ENCODE measurements around the gene KCNK13.
"Not testable (repeated sequence)": the region's sequence is repeated elsewhere in the genome, so short reads cannot be mapped to it uniquely, and the experiment has no call there.

KCNK13 gene

DNA sequence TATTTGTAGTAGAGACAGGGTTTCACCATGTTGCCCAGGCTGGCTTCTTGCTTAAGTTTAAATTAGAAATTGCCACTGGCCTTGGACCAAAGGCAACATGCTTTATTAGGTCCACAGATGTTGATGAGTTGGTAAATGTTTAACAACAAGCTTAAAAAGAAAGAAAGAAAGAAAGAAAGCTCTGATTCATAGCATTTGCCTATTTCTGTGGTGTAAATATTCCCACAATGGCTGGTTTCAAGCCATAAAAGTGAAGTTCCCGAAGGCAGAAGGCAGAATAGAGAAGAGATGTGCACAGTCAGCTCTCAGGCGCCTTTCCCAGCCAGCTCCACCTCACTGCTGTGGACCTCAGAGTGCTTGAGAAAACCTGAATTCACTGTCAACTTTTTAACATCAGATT, 26.4 kb downstream of the KCNK13 start:
- DNase-seq, result no peak
- TF ChIP-seq POLR2A (IDR thresholded peaks at IDR 0.05; ENCODE audit: low read length), result no peak
- no peak for TF ChIP-seq GATA1 (IDR thresholded peaks at IDR 0.05; ENCODE audit: low read depth, low read length)

- not testable (repeated sequence) for DNase-seq
These were observed 27.7 kb downstream of the KCNK13 start for GRCh38 chr14:90089486-90089885.

DNA sequence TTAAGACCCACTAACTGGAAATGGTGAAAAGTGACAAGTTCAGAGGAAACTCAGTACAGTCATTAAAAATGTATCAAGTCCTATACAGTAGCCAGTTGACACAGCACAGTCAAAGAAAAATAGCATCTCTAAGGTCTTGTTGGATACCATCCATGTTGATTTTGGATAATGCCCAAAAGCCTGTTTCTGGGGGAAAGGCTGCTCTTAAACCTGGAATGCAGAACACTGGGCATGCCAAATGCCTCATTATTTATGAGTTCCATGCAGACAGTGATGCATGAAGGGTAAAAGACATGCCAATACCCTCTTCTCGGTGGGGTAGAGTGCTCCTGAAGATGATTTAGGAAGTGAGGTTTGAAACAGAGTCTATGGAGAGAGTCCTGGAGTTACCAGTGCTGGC, 29.6 kb downstream of the KCNK13 start:
- no peak for TF ChIP-seq POLR2A (IDR thresholded peaks at IDR 0.05; ENCODE audit: low read length)
- TF ChIP-seq GATA1 (IDR thresholded peaks at IDR 0.05; ENCODE audit: low read depth, low read length), result no peak
- no peak for DNase-seq

GRCh38 chr14:90093942-90094595, 32.3 kb downstream of the KCNK13 start:
- no peak for TF ChIP-seq GATA1 (IDR thresholded peaks at IDR 0.05; ENCODE audit: low read depth, low read length)
- TF ChIP-seq POLR2A (IDR thresholded peaks at IDR 0.05; ENCODE audit: low read length), result no peak

DNA sequence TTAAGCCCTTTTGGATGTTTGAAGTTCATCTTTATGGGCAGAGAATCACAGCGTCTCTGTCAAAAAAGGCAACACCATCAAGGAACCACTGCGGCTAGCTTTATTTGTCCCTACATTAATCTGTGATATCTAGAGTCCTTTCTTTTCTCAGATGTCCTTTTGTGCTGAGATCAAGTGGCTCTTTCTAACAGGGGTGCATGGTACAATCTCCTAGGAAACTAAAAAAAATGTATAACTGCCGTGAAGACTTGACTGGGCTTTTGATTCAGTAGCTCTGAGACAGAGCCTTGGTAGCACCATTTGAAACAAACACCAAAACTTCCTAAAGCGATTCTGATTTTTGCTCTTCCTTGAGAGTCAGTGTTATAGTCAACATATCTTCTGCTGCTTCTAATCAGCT, 33.3 kb downstream of the KCNK13 start:
- TF ChIP-seq GATA1 (IDR thresholded peaks at IDR 0.05; ENCODE audit: low read depth, low read length) (no peak), POLR2A (IDR thresholded peaks at IDR 0.05; ENCODE audit: low read length) (no peak)
- no peak for DNase-seq

More at GRCh38 chr14:90093942-90094595, 32.3 kb downstream of the KCNK13 start:
- no peak for DNase-seq

DNA sequence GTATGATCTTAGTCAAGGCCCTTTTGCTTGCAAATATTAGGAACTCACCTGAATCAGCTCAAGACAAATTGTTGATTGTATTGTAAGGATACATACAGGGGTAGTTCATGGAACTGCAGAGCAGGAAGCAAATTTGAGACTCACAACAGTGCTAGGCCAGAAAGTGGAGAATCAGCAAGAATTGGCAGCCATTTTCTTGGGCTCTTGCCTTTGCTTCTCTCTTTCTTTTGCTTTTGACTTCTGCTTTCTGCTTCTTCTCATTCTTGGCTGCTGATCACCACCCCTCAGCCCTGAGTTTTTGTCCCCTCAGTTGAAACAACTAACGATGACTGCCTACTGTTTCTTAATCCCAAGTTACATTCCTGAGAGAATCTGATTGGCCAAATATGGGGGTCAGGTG, 34.8 kb downstream of the KCNK13 start:
- DNase-seq, result no peak
- TF ChIP-seq POLR2A (IDR thresholded peaks at IDR 0.05; ENCODE audit: low read length) (no peak), GATA1 (IDR thresholded peaks at IDR 0.05; ENCODE audit: low read depth, low read length) (no peak)

GRCh38 chr14:90103808-90104207, 42.0 kb downstream of the KCNK13 start:
- TF ChIP-seq POLR2A (IDR thresholded peaks at IDR 0.05; ENCODE audit: low read length) (no peak), GATA1 (IDR thresholded peaks at IDR 0.05; ENCODE audit: low read depth, low read length) (no peak)
- DNase-seq, result no peak

- TF ChIP-seq GATA1 (IDR thresholded peaks at IDR 0.05; ENCODE audit: low read depth, low read length) (no peak), POLR2A (IDR thresholded peaks at IDR 0.05; ENCODE audit: low read length) (no peak)
- no peak for DNase-seq
These were observed 44.0 kb downstream of the KCNK13 start for GRCh38 chr14:90105756-90106155.

DNA sequence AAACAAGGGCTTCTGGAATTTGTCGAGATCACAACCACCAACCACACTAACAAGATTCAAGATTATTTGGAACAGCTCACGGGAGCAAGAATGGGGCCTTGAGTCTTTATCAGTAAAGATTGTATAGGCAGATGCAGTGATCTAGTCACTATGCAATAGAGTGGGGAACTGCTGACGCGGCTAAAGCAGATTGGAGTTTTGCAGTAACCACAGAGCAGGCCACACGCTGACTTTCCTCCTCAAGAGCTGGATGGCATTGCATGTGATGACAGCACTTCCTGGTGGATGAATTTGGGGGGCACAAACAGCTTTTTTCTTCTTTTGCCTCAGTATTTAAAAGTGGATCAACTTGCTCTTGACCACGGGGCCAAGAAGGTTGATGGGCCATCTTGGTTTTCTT, 46.0 kb downstream of the KCNK13 start:
- no peak for TF ChIP-seq POLR2A (IDR thresholded peaks at IDR 0.05; ENCODE audit: low read length)
- no peak for TF ChIP-seq GATA1 (IDR thresholded peaks at IDR 0.05; ENCODE audit: low read depth, low read length)
- no peak for DNase-seq

GRCh38 chr14:90109858-90110257, 48.1 kb downstream of the KCNK13 start:
- no peak for TF ChIP-seq POLR2A (IDR thresholded peaks at IDR 0.05; ENCODE audit: low read length)
- no peak for TF ChIP-seq GATA1 (IDR thresholded peaks at IDR 0.05; ENCODE audit: low read depth, low read length)
- DNase-seq, result peak in 1 of 2 experiments; percentile 4

- TF ChIP-seq POLR2A (IDR thresholded peaks at IDR 0.05; ENCODE audit: low read length) (no peak), GATA1 (IDR thresholded peaks at IDR 0.05; ENCODE audit: low read depth, low read length) (no peak)
- DNase-seq, result no peak
These were observed 50.2 kb downstream of the KCNK13 start for GRCh38 chr14:90111895-90112534.

- no peak for TF ChIP-seq POLR2A (IDR thresholded peaks at IDR 0.05; ENCODE audit: low read length)
- no peak for TF ChIP-seq GATA1 (IDR thresholded peaks at IDR 0.05; ENCODE audit: low read depth, low read length)
These were observed 52.8 kb downstream of the KCNK13 start for GRCh38 chr14:90114554-90114953.

DNA sequence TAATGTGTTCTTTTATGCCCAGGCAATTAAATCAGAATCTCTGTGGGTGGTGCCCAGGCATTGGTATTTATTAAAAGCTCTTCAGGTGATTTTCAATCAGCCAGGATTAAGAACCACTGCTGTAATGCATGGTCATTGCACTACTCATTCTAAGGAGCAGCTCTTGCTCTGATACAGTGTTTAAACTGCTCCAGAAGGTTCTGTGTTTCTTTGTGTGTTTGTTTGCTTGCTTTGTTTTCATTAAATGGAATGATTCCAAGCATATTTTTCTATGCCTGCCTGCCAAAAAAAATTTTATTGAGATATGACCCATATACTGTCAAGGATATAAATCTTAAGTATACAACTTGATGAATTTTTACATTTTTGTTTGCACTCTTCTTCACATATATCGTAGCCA, 54.0 kb downstream of the KCNK13 start:
- DNase-seq, result no peak
- no peak for TF ChIP-seq GATA1 (IDR thresholded peaks at IDR 0.05; ENCODE audit: low read depth, low read length)

More at GRCh38 chr14:90114554-90114953, 52.8 kb downstream of the KCNK13 start:
- DNase-seq, result no peak

DNA sequence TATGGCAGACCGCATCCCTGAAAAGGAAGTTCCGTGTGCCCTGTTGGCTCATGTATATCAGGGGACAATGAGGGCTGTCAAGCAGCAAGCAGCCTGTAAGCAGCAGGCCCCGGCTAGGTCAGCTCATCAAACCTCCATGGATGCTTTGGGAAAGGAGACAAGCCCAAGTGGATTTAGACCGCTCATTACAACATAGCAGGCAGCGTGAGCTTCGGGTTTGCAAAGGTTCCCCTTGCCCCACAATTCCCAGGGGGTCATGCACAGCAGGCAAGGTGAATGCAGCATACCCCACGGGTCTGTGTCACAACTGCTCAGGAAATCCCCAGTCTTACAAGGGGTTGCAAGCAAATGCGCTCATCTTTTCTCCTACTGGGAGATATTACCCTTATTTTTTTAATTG, 54.6 kb downstream of the KCNK13 start:
- DNase-seq, result no peak
- TF ChIP-seq POLR2A (IDR thresholded peaks at IDR 0.05; ENCODE audit: low read length) (no peak), GATA1 (IDR thresholded peaks at IDR 0.05; ENCODE audit: low read depth, low read length) (no peak)

DNA sequence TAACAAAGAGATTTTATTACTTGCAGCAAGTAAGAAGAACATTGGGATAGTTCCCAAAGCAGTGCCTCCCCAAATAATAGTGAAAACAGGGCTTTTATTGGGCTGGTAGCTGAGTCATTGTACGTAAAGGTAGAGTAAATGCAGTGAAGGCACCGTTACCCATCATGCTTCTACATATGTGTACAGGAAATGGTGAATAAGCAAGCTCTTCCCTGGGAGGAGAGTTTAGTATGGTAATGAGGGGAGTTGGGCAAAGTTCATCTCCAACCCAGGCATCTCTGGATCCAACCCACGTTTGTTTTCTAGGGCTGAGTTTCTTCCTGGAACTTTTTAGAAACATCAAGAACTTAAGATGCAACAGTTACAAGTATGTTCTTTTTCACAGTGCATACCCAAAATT, 56.2 kb downstream of the KCNK13 start:
- TF ChIP-seq GATA1 (IDR thresholded peaks at IDR 0.05; ENCODE audit: low read depth, low read length) (no peak), POLR2A (IDR thresholded peaks at IDR 0.05; ENCODE audit: low read length) (no peak)
- DNase-seq, result no peak
